Ishikawa (cell line): Measurements from ENCODE around the gene KHDRBS2.

Experiments used
- CEBPB ChIP-seq: IDR thresholded peaks from 2 replicates; pipeline ENCODE4 v1.6.1; 2012
- CREB1 ChIP-seq: IDR thresholded peaks from 2 replicates; pipeline ENCODE4 v1.6.1; 2012; ENCODE audit warnings: low read depth
- EGR1 ChIP-seq: IDR thresholded peaks from 2 replicates; pipeline ENCODE4 v1.6.1; 2012
- EP300 ChIP-seq: IDR thresholded peaks from 2 replicates; pipeline ENCODE4 v1.6.1; 2012; ENCODE audit warnings: borderline replicate concordance
- FOXM1 ChIP-seq: IDR thresholded peaks from 2 replicates; pipeline ENCODE4 v1.6.1; 2012; ENCODE audit warnings: low read depth, borderline replicate concordance
- MAX ChIP-seq: IDR thresholded peaks from 2 replicates; pipeline ENCODE4 v1.6.1; 2012
- NFIC ChIP-seq: IDR thresholded peaks from 2 replicates; pipeline ENCODE4 v1.6.1; 2012
- RAD21 ChIP-seq: IDR thresholded peaks from 2 replicates; pipeline ENCODE4 v1.6.1; 2012; ENCODE audit warnings: low read depth
- REST ChIP-seq: IDR thresholded peaks from 2 replicates; pipeline ENCODE4 v1.6.1; 2012; ENCODE audit warnings: low read depth, mild to moderate bottlenecking
- TAF1 ChIP-seq: IDR thresholded peaks from 2 replicates; pipeline ENCODE4 v1.6.1; 2012; ENCODE audit warnings: low read depth, mild to moderate bottlenecking
- TCF12 ChIP-seq: IDR thresholded peaks from 2 replicates; pipeline ENCODE4 v1.6.1; 2012; ENCODE audit warnings: low read depth
- TEAD4 ChIP-seq: IDR thresholded peaks from 2 replicates; pipeline ENCODE4 v1.6.1; 2012
- USF1 ChIP-seq: IDR thresholded peaks from 2 replicates; pipeline ENCODE4 v1.6.1; 2012
- YY1 ChIP-seq: IDR thresholded peaks from 2 replicates; pipeline ENCODE4 v1.6.1; 2012; ENCODE audit warnings: low read depth
- ZBTB7A ChIP-seq: IDR thresholded peaks from 2 replicates; pipeline ENCODE4 v1.6.1; 2012; ENCODE audit warnings: low read depth

The KHDRBS2 gene

GRCh38 chr6:61909486-61909885 lies 376.5 kb downstream of the KHDRBS2 start:
- TF ChIP-seq CREB1 (no peak), MAX (no peak), FOXM1 (no peak), USF1 (no peak), EP300 (no peak), TCF12 (no peak), REST (no peak), NFIC (no peak), TEAD4 (no peak), ZBTB7A (no peak)

- no peak for TF ChIP-seq TAF1
These were observed 384.3 kb downstream of the KHDRBS2 start for GRCh38 chr6:61901748-61902147.

GRCh38 chr6:61894536-61894935 lies 391.5 kb downstream of the KHDRBS2 start:
- TF ChIP-seq YY1 (no peak), REST (no peak)

GRCh38 chr6:61887423-61887822 lies 398.6 kb downstream of the KHDRBS2 start:
- TF ChIP-seq TEAD4, result peak; percentile 64
- TF ChIP-seq CEBPB, result no peak
- peak; percentile 55; the same call in 1 of the 2 replicates for TF ChIP-seq TCF12
- TF ChIP-seq EP300, result no peak
- no peak for TF ChIP-seq CREB1
- no peak for TF ChIP-seq EGR1

GRCh38 chr6:61886608-61887259 lies 399.3 kb downstream of the KHDRBS2 start:
- TF ChIP-seq FOXM1 (no peak), RAD21 (peak; percentile 22; the same call in 1 of the 2 replicates), TEAD4 (no peak), USF1 (no peak), ZBTB7A (no peak), YY1 (no peak), NFIC (no peak), EGR1 (no peak)

GRCh38 chr6:61869632-61870400 lies 416.2 kb downstream of the KHDRBS2 start:
- TF ChIP-seq RAD21 (no peak), TAF1 (no peak), REST (no peak), NFIC (no peak), CREB1 (no peak), FOXM1 (no peak), TEAD4 (no peak)
